DMS53 treated with DMSO at 0.1 percent for 48 hours (cell line): ENCODE measurements around the gene CPA5.

Experiments
- DNase-seq: peaks from one replicate; lab custom pipeline; 2025; ENCODE audit not compliant: unreplicated experiment; lab: John Stamatoyannopoulos, UW

CPA5 gene

GRCh38 chr7:130394421-130395195, 50.0 kb downstream of the CPA5 start:
- no peak for DNase-seq

GRCh38 chr7:130395421-130395820, 50.8 kb downstream of the CPA5 start:
- DNase-seq = no peak

GRCh38 chr7:130396109-130396508, 51.5 kb downstream of the CPA5 start:
- DNase-seq = no peak

GRCh38 chr7:130397051-130397757, 52.6 kb downstream of the CPA5 start:
- DNase-seq = no peak

GRCh38 chr7:130397758-130398073, 53.1 kb downstream of the CPA5 start:
- no peak for DNase-seq

GRCh38 chr7:130398526-130399090, 54.0 kb downstream of the CPA5 start:
- DNase-seq = no peak

- no peak for DNase-seq
These were observed 55.5 kb downstream of the CPA5 start for GRCh38 chr7:130400120-130400572.

- no peak for DNase-seq
These were observed 56.5 kb downstream of the CPA5 start for GRCh38 chr7:130401101-130401500.

GRCh38 chr7:130401578-130401977, 57.0 kb downstream of the CPA5 start:
- DNase-seq = no peak

- DNase-seq = no peak
These were observed 60.4 kb downstream of the CPA5 start for GRCh38 chr7:130405003-130405402.

- DNase-seq = no peak
These were observed 64.6 kb downstream of the CPA5 start for GRCh38 chr7:130409067-130409711.

GRCh38 chr7:130409712-130410072, 65.1 kb downstream of the CPA5 start:
- no peak for DNase-seq

- no peak for DNase-seq
These were observed 66.4 kb downstream of the CPA5 start for GRCh38 chr7:130410868-130411541.

- no peak for DNase-seq
These were observed 68.6 kb downstream of the CPA5 start for GRCh38 chr7:130413201-130413600.

- no peak for DNase-seq
These were observed 70.4 kb downstream of the CPA5 start for GRCh38 chr7:130415006-130415405.

GRCh38 chr7:130417213-130417612, 72.6 kb downstream of the CPA5 start:
- no peak for DNase-seq

- no peak for DNase-seq
These were observed 73.7 kb downstream of the CPA5 start for GRCh38 chr7:130418306-130418705.
